ENCODE measurements around the gene PTN. TPM values are rescaled to one million over a fixed set of nuclear protein-coding genes. Genes with fewer than 3 reads are reported as not detected.

PTN gene
- total and polyA plus RNA-seq, 9 of the 15 experiments (the other 6 are each of a cell fraction or from before 2014, with no cell fraction given) = not detected

DNA sequence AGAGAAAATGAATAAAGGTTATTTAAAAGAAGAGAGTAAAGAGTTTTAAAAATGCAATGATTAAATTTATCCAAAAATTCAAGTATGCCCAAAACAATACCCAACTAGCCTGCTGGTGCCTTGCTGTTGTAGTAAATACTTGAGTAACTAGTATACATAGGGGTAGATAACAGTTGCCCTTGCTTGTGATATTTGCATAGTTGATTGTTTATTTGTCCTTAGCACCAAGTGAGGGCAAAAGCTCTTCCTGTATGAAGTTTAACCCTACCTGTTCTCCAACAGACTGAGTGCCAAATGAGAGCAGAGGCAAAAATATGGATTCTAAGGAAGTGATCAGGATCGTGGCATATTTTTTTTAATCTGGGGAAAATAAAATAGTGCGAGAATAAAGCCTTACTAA is 85.0 kb downstream of the PTN start:
- Histone ChIP-seq H3K9me3 (replicated peaks; ENCODE audit: control insufficient read depth, insufficient read depth, low read depth, low read length) (no peaks in the 10 kb centered on the region), H3K27ac (ENCODE audit: extremely low read depth, low read depth, low read length) (no peak overlapping the region), H3K9ac (ENCODE audit: insufficient read depth in 1 of 2, low read depth in 2 of 2, low read length in 2 of 2) (no peak overlapping the region), H3K4me3 (no peak overlapping the region), H3K79me2 (ENCODE audit: control insufficient read depth, insufficient read depth, low read length) (no peaks in the 10 kb centered on the region), H4K20me1 (replicated peaks; ENCODE audit: control insufficient read depth, insufficient read depth, low read length) (no peaks in the 10 kb centered on the region), H3K4me2 (ENCODE audit: insufficient read depth, low read length) (no peak overlapping the region), H3K4me1 (replicated peaks in 1 of 2; ENCODE audit: control insufficient read depth in 2 of 2, insufficient read depth in 2 of 2, low read length in 2 of 2) (no peaks in the 10 kb centered on the region), H3K27me3 (ENCODE audit: control insufficient read depth in 2 of 2, insufficient read depth in 2 of 2, low read length in 2 of 2) (no peaks in the 10 kb centered on the region), H3K9me1 (ENCODE audit: control insufficient read depth, insufficient read depth, low read length) (no peaks in the 10 kb centered on the region), H2AFZ (ENCODE audit: low read depth, low read length) (no peak overlapping the region), H3K36me3 (ENCODE audit: control insufficient read depth, insufficient read depth, low read length) (no peaks in the 10 kb centered on the region)
- WGBS (ENCODE audit: insufficient coverage, low coverage, missing lambda C conversion rate) = 0% methylated on average over 2 of the region's 2 CpGs
- in situ Hi-C loops (cut with MboI) = no loop called here
- TF ChIP-seq, protein P1, sequence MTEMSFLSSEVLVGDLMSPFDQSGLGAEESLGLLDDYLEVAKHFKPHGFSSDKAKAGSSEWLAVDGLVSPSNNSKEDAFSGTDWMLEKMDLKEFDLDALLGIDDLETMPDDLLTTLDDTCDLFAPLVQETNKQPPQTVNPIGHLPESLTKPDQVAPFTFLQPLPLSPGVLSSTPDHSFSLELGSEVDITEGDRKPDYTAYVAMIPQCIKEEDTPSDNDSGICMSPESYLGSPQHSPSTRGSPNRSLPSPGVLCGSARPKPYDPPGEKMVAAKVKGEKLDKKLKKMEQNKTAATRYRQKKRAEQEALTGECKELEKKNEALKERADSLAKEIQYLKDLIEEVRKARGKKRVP (CRISPR knock-in tag; IDR thresholded peaks at IDR 0.05) = no peak
- TF ChIP-seq TSC22D4 (tag; IDR thresholded peaks at IDR 0.05) = no peak
- no peak for TF ChIP-seq HMG20A (CRISPR knock-in tag; conservative IDR thresholded peaks at IDR 0.05)
- TF ChIP-seq TBL1XR1 (IDR thresholded peaks at IDR 0.05; ENCODE audit: low read length in 2 of 2) = no peak
- no peak for TF ChIP-seq CSDE1 (IDR thresholded peaks at IDR 0.05)
- TF ChIP-seq KDM4B (IDR thresholded peaks at IDR 0.05; ENCODE audit: borderline replicate concordance in 2 of 2, low read depth in 1 of 2) = no peak
- no peak for FAIRE-seq
- intact Hi-C loops (cut with micrococcal nuclease) = no loop called here
- ChIA-PET POLR2A (no interaction called here), CTCF (ENCODE audit: low intra/inter-chr PET ratio) (no interaction called here)
- no peak for DNase-seq (ENCODE audit: extremely low read depth in 1 of 4, low spot score in 3 of 4)
- BruUV-seq (replicated peaks) = no TSS peak
- no peak for ATAC-seq

DNA sequence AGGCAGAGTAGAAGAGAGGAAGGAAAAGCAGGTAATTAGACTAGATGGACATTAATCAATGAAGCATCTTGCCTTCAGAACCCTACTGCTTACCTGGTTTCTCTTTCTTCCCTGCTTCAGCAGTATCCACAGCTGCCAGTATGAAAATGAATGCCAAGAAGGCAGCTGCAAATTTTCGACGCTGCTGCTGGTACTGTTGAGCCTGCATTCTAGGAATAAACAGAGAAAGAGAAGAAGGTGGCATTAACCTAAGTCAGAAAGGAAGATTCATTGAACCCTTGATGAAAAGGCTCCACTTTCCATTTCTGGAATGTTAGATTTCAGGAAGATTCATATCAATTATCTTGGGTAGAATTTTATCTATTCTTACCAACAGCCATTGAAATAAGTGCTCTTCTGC is 88.8 kb downstream of the PTN start:
- no peak overlapping the region for H3K27ac ChIP-seq (ENCODE audit: extremely low read depth, low read depth, low read length)
- no peaks in the 10 kb centered on the region for H3K4me1 ChIP-seq (replicated peaks in 1 of 2; ENCODE audit: control insufficient read depth in 2 of 2, insufficient read depth in 2 of 2, low read length in 2 of 2)
- H4K20me1 ChIP-seq (replicated peaks; ENCODE audit: control insufficient read depth, insufficient read depth, low read length) = no peaks in the 10 kb centered on the region
- POLR2A ChIA-PET = no interaction called here
- no peaks in the 10 kb centered on the region for H3K27me3 ChIP-seq (ENCODE audit: control insufficient read depth in 2 of 2, insufficient read depth in 2 of 2, low read length in 2 of 2)
- FAIRE-seq (no peak), DNase-seq (ENCODE audit: extremely low read depth in 1 of 4, low spot score in 3 of 4) (no peak), ATAC-seq (no peak)
- no peaks in the 10 kb centered on the region for H3K9me3 ChIP-seq (replicated peaks; ENCODE audit: control insufficient read depth, insufficient read depth, low read depth, low read length)
- no peak overlapping the region for H3K4me3 ChIP-seq
- WGBS (ENCODE audit: insufficient coverage, low coverage, missing lambda C conversion rate) = 0% methylated on average over 2 of the region's 2 CpGs
- in situ Hi-C loops (cut with MboI) (no loop called here), intact Hi-C loops (cut with micrococcal nuclease) (no loop called here)
- no peak overlapping the region for H3K9ac ChIP-seq (ENCODE audit: insufficient read depth in 1 of 2, low read depth in 2 of 2, low read length in 2 of 2)
- no peaks in the 10 kb centered on the region for H3K79me2 ChIP-seq (ENCODE audit: control insufficient read depth, insufficient read depth, low read length)
- CTCF ChIA-PET (ENCODE audit: low intra/inter-chr PET ratio) = no interaction called here
- no peak overlapping the region for H2AFZ ChIP-seq (ENCODE audit: low read depth, low read length)
- H3K4me2 ChIP-seq (ENCODE audit: insufficient read depth, low read length) = no peak overlapping the region
- H3K36me3 ChIP-seq (ENCODE audit: control insufficient read depth, insufficient read depth, low read length) = no peaks in the 10 kb centered on the region
- no TSS peak for BruUV-seq (replicated peaks)
- no peaks in the 10 kb centered on the region for H3K9me1 ChIP-seq (ENCODE audit: control insufficient read depth, insufficient read depth, low read length)
- TF ChIP-seq CUX1 (CRISPR knock-in tag; IDR thresholded peaks at IDR 0.05) (no peak), FUS (optimal IDR thresholded peaks at IDR 0.05; ENCODE audit: low read depth, low read length) (no peak), HIVEP1 (CRISPR knock-in tag; IDR thresholded peaks at IDR 0.05) (no peak)
- TF ChIP-seq, protein P2, sequence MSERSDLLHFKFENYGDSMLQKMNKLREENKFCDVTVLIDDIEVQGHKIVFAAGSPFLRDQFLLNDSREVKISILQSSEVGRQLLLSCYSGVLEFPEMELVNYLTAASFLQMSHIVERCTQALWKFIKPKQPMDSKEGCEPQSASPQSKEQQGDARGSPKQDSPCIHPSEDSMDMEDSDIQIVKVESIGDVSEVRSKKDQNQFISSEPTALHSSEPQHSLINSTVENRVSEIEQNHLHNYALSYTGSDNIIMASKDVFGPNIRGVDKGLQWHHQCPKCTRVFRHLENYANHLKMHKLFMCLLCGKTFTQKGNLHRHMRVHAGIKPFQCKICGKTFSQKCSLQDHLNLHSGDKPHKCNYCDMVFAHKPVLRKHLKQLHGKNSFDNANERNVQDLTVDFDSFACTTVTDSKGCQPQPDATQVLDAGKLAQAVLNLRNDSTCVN (CRISPR knock-in tag; IDR thresholded peaks at IDR 0.05) = no peak
